OCI-LY3 (cell line): ENCODE results near the gene PRMT7.

ENCODE experiments used
- H2AFZ ChIP-seq: fragments of 200-600, 300-600 bp; shearing (Covaris generic); 2 replicates; pipeline ENCODE4 v1.6.0; 2014; ENCODE audit warnings: antibody characterized with exemption, low read depth, low read length
- H3K27ac ChIP-seq: fragments of 200-600, 300-600 bp; sonication (generic); 2 replicates; pipeline ENCODE4 v1.5.1; 2014; ENCODE audit warnings: mild to moderate bottlenecking, low read length, moderate library complexity, mixed read lengths
- H3K27me3 ChIP-seq: fragments of 200-600, 300-600 bp; sonication (generic); 2 replicates; pipeline ENCODE4 v1.6.1; 2014; ENCODE audit warnings: low read depth, low read length, mixed read lengths
- H3K36me3 ChIP-seq: fragments of 200-600, 300-600 bp; sonication (generic); replicated peaks from 2 replicates; pipeline ENCODE3; 2014; ENCODE audit warnings: low read depth, low read length, mixed read lengths
- H3K4me1 ChIP-seq: fragments of 300-600, 200-600 bp; sonication (generic); 2 replicates; pipeline ENCODE4 v1.6.1; 2014; ENCODE audit warnings: low read length, mixed read lengths
- H3K4me2 ChIP-seq: fragments of 200-600, 300-600 bp; sonication (generic); 2 replicates; pipeline ENCODE4 v1.6.1; 2014; ENCODE audit warnings: low read length, mixed read lengths
- H3K4me3 ChIP-seq: fragments of 300-600, 200-600 bp; sonication (generic); 2 replicates; pipeline ENCODE4 v1.5.1; 2014; ENCODE audit warnings: antibody characterized with exemption, mild to moderate bottlenecking, low read length, moderate library complexity
- H3K79me2 ChIP-seq: fragments of 300-600, 200-600 bp; shearing (Covaris generic); 2 replicates; pipeline ENCODE4 v1.6.1; 2014; ENCODE audit warnings: mild to moderate bottlenecking, low read length, mixed read lengths
- H3K9ac ChIP-seq: fragments of 300-600, 200-600 bp; shearing (Covaris generic); 2 replicates; pipeline ENCODE4 v1.6.0; 2014; ENCODE audit warnings: mild to moderate bottlenecking, low read length, moderate library complexity
- H3K9me3 ChIP-seq: fragments of 200-600, 300-600 bp; shearing (Covaris generic); 2 replicates; pipeline ENCODE4 v1.6.1; 2014; ENCODE audit warnings: low read length, mixed read lengths; ENCODE audit not compliant: insufficient read depth
- H4K20me1 ChIP-seq: fragments of 200-600, 300-600 bp; sonication (generic); 2 replicates; pipeline ENCODE4 v1.6.1; 2016; ENCODE audit warnings: low read length, mixed read lengths; ENCODE audit not compliant: insufficient read depth
- EZH2phosphoT487 ChIP-seq: fragments of 200-600 bp; shearing (Covaris generic); IDR thresholded peaks from 2 replicates; pipeline ENCODE4 v1.6.1; 2018; ENCODE audit warnings: antibody characterized with exemption, mixed run types, low read depth
- TF ChIP-seq, protein P1 (sequence below): fragments of 200-600, 300-600 bp; sonication (generic); IDR thresholded peaks from 2 replicates; pipeline ENCODE4 v1.5.1; 2014; ENCODE audit warnings: antibody characterized with exemption, low read length, low read depth

The PRMT7 gene

GRCh38 chr16:68358951-68359350 is 48.1 kb downstream of the PRMT7 start:
- peaks cover 18% of the 10 kb centered on the region for H3K36me3 ChIP-seq
- no peaks in the 10 kb centered on the region for H4K20me1 ChIP-seq
- H3K79me2 ChIP-seq: no peaks in the 10 kb centered on the region
- no peak overlapping the region for H3K27ac ChIP-seq
- no peak overlapping the region for H3K4me3 ChIP-seq
- H3K27me3 ChIP-seq: no peaks in the 10 kb centered on the region
- no peak overlapping the region for H3K4me2 ChIP-seq
- no peaks in the 10 kb centered on the region for H3K9me3 ChIP-seq
- H3K9ac ChIP-seq: no peak overlapping the region
- TF ChIP-seq EZH2phosphoT487: no peak
- TF ChIP-seq, protein P1, sequence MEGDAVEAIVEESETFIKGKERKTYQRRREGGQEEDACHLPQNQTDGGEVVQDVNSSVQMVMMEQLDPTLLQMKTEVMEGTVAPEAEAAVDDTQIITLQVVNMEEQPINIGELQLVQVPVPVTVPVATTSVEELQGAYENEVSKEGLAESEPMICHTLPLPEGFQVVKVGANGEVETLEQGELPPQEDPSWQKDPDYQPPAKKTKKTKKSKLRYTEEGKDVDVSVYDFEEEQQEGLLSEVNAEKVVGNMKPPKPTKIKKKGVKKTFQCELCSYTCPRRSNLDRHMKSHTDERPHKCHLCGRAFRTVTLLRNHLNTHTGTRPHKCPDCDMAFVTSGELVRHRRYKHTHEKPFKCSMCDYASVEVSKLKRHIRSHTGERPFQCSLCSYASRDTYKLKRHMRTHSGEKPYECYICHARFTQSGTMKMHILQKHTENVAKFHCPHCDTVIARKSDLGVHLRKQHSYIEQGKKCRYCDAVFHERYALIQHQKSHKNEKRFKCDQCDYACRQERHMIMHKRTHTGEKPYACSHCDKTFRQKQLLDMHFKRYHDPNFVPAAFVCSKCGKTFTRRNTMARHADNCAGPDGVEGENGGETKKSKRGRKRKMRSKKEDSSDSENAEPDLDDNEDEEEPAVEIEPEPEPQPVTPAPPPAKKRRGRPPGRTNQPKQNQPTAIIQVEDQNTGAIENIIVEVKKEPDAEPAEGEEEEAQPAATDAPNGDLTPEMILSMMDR: no peak
- H2AFZ ChIP-seq: no peak overlapping the region
- peaks cover 13% of the 10 kb centered on the region for H3K4me1 ChIP-seq

- H3K27me3 ChIP-seq: no peaks in the 10 kb centered on the region
- H2AFZ ChIP-seq: no peak overlapping the region
- no peak overlapping the region for H3K9ac ChIP-seq
- H3K36me3 ChIP-seq: peaks cover 18% of the 10 kb centered on the region
- no peaks in the 10 kb centered on the region for H3K79me2 ChIP-seq
- no peak overlapping the region for H3K4me3 ChIP-seq
- TF ChIP-seq, protein P1: no peak
- no peak for TF ChIP-seq EZH2phosphoT487
- peaks cover 13% of the 10 kb centered on the region for H3K4me1 ChIP-seq
- no peak overlapping the region for H3K4me2 ChIP-seq
- H3K9me3 ChIP-seq: no peaks in the 10 kb centered on the region
- no peak overlapping the region for H3K27ac ChIP-seq
- H4K20me1 ChIP-seq: no peaks in the 10 kb centered on the region
Measured at GRCh38 chr16:68359398-68360191, 48.8 kb downstream of the PRMT7 start.

DNA sequence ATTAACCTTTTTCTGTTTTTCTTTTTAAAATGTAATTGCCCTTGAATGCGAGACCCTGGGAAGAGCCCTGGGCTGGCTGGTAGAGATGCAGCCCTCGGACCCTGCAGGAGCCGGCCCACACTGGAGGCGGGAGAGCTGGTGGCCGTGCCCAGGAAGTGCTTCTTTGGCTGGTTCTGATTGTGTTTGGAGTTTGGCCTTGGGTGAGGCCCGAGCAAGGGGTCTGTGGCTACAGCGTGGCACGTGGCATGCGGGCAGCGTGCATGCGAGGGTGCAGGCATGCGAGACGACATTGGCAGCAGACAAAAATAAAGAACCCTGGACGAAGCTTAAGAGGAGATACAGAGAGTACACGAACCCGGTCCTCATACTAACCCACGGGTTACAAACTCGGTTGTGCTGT is 49.7 kb downstream of the PRMT7 start:
- Histone ChIP-seq H3K4me1 (peaks cover 18% of the 10 kb centered on the region), H3K27ac (no peak overlapping the region), H3K4me3 (no peak overlapping the region), H3K4me2 (no peak overlapping the region), H3K36me3 (peaks cover 16% of the 10 kb centered on the region), H4K20me1 (no peaks in the 10 kb centered on the region), H3K27me3 (no peaks in the 10 kb centered on the region), H3K9ac (no peak overlapping the region), H3K79me2 (no peaks in the 10 kb centered on the region), H3K9me3 (no peaks in the 10 kb centered on the region), H2AFZ (no peak overlapping the region)
- TF ChIP-seq, protein P1: no peak
- TF ChIP-seq EZH2phosphoT487: no peak

DNA sequence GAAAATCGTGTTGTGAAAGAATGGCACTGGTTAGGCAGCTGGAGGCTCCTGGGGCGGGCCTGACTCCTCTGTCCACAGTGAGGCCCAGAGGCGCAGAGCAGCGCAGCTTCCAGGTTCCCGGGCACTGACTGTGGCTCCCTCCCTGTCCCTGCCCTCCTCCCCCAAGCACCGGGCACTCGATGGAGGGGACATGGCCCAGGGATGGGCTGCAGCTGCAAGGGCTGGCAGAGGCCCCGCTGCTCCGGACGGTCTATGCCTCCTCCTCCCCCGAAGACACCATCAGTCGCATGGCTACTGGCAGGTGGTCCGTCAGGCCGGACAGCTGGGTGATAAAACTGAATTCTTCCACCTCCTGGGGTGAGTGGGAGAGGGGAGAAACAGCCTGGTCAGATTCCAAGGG is 50.1 kb downstream of the PRMT7 start:
- H3K36me3 ChIP-seq: peaks cover 12% of the 10 kb centered on the region
- peaks cover 18% of the 10 kb centered on the region for H3K4me1 ChIP-seq
- no peak overlapping the region for H3K4me2 ChIP-seq

More for the DNA sequence above, 50.1 kb downstream of the PRMT7 start:
- Histone ChIP-seq H3K4me3 (no peak overlapping the region), H3K79me2 (no peaks in the 10 kb centered on the region), H2AFZ (no peak overlapping the region), H4K20me1 (no peaks in the 10 kb centered on the region), H3K27ac (no peak overlapping the region), H3K27me3 (no peaks in the 10 kb centered on the region), H3K9ac (no peak overlapping the region), H3K9me3 (no peaks in the 10 kb centered on the region)
- TF ChIP-seq, protein P1: no peak
- TF ChIP-seq EZH2phosphoT487: no peak
